Inflammatory macrophage treated with lipopolysaccharide for 1 hour (primary cell): Measurements from ENCODE around the gene MCM9.

Source experiments
- DNase-seq, 2 donors: peaks; one replicate each; pipeline ENCODE4 v3.0.0-alpha.2; 2020 to 2022

The MCM9 gene

DNA sequence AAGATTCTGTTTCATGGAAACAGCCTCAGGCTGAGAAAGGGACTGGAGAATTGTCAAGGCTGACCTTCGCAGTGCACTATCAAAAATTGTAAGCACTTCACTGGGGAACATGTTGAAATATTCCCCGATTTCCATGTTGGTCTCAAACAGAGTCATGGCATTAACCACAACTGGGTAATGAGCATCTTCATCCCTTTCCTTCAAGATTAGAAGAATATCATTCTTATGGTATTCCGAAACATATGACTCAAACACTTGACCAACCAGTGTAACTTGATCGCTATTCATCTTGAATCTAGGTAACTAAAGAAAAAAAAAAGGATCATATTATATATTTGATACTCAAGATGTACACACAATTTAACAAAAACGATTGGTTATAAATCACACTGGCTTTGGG lies 3.5 kb downstream of the MCM9 start:
- no peak for DNase-seq

DNA sequence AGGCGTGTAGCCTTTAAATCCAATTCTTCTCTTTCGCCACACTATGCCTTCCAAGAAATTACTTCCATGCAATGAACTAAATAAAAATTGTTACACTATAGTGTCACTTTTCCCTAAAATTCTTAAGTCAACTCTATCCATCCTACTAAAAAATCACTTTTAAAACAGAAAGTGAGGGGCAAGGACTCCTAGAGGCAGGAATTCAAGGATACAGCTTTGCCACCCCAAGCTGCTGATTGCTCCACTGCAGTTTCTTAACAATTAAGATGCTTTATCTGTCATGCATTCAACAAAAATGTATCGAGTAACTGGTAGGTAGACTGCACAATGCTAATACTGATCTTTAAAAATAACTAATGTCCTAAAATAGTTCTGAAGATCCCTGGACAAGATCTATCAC lies 4.3 kb downstream of the MCM9 start:
- DNase-seq, result no peak

DNA sequence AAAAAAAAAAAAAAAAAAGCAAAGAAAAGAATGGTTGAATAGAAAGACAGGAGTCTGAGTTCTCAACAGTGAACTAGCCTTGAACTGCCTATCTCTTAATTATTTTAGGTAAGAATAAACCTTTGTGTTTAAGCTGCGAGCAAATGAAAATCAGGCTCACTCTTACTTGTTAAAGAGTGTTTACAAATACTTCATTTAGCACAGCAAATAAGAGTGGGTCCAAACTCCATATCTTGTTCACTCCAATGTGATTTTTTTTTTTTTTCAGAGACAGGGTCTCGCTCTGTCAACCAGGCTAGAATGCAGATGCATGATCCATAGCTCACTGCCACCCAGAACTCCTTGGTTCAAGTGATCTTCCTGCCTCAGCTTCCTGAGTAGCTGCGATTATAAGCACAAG lies 11.9 kb downstream of the MCM9 start:
- no peak for DNase-seq

DNA sequence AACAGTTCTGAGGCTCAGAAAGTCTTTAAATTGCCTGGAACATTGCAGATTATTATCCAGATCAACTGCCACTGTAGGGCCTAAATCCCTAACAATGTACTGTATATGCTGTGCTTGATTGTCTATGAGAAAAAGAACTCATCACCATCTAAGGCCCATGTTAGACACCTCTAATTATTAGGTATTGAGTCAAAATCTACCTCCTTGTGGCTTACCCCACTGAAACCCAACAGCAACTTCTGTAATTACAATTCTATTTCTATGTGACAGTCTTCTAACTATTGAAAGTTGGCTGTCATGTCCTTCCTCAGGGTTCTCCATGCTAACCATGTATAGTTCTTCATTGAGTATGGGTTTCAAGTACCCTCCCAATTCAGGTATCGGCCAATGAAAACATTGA lies 13.9 kb downstream of the MCM9 start:
- no peak for DNase-seq

DNA sequence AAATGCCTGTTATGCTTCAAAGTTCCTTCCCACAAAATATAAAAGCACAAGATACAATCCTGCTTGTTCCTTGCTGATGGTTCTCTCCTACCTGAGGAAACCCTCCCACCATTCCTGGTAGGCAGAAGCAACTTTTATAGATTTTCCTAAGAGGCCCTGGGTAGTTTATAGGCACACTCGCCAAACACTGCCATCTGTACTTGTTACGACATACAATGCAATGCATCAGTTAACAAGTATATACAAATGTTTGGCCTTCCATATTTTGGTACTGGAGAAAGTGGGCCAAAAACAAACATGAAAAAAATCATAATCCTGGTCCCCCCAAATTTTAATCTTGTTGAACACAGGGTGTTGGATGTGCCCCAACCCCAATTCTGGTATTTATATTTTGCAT lies 16.6 kb downstream of the MCM9 start:
- DNase-seq, result no peak

DNA sequence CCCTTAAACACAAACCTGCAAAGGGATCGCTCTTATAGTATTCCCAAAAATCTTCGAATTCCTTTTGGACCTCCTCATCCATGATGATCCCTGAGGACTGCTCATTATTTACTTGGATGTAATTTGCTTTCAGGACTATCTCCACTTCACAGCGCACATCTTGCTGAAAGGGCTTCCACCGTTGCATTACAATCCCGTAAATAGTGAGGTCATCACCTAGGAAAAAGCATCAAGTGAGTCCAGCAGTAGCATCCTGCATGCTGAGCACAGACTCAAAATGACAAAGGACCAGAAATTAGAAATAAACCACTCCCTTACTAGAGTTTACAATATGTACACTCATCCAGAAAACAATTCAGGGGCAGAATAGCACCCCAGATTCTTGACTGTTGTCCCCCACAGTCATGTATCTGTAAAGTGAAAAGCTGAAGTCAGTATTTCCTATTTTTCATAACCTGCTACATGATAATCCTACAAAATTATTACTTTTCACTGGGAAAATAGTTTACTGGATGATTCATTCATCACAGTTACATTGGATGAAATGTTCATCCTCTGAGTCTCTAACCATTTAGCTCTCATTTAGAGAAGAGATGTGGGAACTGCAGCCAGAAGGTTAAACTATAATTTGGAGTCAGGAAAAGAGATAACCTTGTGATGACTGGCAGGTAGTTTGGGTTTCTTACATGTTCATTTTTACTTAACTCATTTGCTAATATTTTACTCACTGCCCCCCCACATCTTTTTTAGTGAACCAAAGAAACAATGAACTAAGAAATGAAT lies 17.2 kb downstream of the MCM9 start:
- DNase-seq, result no peak

DNA sequence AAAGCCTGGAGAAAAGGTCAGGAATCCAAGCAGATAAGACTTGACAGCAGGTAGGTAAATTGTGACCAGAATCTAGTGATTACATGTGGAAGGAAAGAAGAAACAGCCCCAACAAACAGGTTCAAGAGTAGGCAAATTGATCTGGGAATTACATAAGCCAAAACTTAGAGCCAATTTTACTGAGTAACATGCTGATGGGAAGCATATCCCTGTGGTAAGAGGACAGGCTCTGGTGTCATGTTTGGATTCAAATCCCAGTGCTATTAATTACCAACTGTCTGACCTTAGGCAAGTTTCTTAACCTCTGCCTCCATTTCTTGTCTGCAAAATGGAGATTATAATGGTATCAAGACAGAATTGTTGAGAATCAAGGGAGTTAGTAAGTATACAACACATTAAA lies 20.4 kb downstream of the MCM9 start:
- no peak for DNase-seq

DNA sequence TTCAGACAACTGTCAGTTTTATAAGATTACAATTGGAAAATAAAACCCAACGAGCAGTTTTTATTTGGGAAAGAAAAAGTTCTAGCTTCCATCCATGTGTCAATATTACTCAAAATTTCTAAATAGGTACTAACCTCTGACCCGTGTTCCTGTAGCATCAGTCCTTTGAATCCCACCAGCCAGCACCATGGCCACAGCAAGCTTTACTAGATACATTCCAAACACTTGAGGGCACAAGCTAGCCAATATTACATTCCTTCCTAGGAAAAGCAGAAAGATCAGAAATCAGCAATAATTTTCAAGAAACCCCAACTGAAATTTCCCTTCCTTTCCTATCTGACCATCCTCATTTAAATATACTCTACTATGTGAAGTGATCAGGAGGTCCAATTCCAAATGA lies 21.8 kb downstream of the MCM9 start:
- no peak for DNase-seq

DNA sequence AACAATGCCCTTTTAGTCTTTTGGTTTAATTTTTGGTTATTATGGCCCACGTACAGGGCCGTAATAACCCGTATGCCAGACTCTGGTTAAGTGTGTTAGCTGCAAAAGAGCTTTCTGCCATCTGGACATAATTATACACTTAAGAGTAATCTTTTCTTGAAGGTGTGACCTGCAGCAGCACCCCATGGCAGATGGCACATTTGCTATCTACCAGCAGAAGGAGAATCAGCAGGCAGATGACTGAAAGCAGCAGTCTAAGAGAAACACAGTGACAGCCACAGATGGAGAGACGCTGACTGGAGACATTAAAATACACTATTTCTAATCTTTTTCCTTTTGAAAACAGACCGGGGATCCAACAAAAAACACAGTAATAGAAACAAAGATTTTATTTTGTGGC lies 22.3 kb downstream of the MCM9 start:
- DNase-seq, result no peak

DNA sequence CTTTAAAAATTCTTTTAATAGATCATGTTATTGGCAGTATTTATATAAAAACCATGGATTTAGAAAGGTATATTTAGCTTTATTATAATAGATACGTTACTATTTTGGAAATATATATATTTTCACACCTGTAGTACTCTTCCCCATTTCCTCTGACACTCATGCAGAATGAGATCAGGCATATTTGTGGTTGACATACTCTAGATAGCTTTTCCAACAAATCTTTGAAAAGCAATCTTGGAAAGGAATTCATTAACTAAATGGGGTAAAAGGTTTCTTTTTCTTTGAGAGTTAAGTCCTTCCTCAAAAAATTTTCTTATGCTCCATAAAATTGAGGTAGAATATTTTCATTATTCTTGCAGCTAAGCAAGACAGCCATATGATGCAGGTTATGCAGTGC lies 26.5 kb downstream of the MCM9 start:
- DNase-seq, result no peak

DNA sequence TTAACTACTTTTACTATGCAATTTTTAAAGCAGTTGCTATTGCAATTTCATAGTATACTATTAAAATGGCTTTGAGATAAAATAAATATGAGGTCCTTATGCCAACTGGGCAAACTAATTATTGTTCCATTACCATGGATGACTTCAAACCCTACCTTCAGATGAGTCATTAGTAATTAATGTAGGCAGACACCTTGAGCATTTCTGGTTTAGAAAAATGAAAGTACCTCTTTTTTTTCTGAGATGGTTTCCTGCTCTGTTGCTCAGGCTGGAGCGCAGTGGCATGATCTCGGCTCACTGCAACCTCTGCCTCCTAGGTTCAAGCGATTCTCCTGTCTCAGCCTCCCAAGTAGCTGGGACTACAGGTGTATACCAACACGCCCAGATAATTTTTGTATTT lies 29.1 kb downstream of the MCM9 start:
- DNase-seq, result no peak

DNA sequence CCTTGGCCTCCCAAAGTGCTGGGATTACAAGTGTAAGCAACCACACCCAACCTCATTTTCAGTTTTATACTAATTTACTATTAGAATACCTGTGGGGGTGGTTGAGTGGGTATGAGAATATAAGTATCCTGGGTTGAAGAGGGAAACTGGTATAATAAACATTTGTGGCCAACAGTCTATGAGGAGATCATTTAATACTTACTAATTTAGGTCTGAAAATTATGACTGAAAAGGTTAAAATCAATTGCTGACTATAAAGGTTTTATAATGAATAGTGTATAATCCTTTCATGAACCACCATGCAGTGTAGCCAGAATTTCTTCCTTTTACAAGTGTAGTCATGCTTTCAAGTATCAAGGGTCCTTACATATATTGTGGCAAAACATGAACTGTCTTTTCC lies 29.9 kb downstream of the MCM9 start:
- DNase-seq, result no peak

DNA sequence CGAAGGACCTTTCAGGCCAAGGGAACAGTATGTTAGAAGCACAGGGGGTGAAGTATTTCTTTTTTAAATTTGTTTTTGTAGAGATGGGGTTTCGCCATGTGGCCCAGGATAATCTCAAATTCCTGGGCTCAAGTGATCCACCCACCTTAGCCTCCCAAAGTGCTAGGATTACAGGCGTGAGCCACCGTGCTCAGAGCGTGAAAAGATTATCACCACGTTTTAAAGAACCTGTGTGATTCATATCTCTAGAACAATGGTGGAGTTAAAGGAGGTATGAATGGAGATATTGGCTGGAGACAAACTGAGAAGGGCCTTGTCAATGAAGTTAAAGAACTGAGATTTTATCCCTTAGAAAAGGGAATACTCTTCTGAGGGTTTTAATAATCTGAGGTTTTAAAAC lies 31.3 kb downstream of the MCM9 start:
- DNase-seq, result no peak

DNA sequence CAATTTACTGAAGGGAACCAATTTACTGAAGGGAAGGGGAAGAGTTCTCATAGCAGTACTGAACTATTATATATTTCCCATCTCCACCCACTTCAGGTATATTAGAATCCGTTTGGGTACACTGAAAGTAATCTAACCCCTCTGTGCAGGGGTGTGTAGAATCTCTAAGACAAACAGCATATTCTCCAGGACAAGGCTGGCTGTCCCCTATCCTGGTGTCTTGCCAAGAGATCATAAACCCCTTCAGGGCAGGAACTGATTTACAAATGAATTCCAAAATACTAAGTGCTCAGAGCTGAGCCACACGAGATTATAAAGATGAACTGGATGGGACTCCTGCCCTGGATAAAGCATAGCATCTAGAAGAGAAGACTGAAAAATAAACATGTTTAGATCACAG lies 31.8 kb downstream of the MCM9 start:
- DNase-seq, result no peak

DNA sequence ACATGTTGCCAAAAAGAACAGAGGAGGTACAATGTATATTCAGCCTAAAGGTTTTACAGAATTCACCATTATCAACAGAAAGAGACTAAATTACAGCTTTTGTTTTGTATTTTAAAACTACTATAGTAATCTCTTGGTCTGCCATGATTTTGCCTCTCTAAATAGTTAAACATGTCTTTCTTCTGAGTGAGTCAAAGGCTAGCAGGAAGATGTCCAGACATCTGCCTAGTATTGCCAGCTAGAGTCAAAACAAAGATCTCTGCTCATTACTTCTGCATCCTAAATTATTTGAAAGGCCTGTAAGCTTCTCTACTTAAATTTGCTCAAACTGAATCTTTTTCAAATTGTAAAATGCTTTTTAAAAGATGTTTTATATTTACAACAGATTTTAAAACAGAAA lies 32.2 kb downstream of the MCM9 start:
- no peak for DNase-seq

DNA sequence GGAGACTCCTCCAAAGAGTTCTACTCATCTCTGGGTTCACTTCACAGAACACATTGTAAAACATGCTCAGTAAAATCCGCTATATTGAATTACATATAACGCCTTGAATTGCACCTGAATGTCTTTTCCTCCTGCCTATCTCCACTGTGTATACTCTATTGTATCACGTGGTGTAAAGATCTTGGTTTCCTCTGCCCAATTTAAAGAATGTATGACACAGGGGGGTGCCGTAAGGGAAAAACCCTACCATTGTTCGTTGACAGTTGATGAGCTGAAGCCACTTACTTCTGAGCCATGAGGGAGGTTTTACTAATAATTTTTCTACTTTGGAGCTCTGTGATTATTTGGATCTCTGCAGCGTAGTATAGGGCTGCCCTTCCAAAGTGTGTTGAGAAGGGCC lies 35.0 kb downstream of the MCM9 start:
- DNase-seq, result no peak

DNA sequence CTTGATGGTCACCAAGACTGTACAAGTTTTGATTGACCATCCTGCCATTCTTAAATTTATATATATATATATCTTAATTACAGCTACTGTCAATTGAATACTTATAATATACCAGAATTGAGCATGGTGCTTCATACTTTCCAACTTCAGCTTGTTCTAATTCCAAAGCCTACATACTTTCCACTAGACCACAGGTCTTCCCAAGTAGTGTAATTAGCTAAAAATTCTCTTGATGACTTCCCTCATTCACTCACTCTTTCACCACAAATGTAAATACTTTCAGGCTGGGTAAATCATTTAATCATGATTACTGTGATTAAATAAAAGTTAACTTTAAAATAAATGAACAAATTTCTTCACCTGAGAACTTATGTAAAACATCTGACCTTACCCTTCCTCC lies 37.6 kb downstream of the MCM9 start:
- no peak for DNase-seq

DNA sequence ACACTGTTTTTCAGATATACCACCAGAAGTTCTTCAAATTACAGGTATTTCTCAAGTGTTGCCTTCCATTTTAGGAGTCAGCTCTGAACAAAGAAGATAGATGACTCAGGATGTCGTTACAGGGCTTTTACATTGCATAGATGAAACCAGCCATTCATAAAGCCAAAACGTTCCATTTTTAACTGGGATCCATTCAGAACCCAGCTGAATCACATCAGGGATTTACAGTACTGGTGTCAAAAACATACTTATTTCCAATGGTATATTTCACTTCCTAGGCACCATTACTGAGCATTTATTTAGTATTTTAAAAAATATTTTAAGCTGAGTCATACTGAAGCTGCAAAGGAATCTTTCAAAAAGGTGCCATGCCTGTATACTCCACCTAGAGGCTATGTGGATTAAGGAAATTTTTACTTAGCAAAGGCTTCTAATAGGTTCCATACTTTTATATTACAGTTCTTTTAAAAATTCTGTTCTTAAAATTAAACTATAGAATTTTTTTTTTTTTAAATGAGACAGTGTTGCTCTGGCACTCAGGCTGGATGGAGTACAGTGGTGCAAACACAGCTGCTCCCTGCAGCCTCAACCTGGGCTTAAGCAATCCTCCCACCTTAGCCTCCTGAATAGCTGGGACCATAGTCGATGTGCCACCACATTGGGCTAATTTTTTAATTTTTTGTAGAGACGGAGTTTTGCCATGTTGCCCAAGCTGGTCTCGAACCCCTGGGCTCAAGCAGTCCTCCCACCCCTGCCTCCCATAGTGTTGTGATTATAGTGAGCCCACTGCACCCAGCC lies 38.4 kb downstream of the MCM9 start:
- DNase-seq, result peak; percentile 44 to 49

DNA sequence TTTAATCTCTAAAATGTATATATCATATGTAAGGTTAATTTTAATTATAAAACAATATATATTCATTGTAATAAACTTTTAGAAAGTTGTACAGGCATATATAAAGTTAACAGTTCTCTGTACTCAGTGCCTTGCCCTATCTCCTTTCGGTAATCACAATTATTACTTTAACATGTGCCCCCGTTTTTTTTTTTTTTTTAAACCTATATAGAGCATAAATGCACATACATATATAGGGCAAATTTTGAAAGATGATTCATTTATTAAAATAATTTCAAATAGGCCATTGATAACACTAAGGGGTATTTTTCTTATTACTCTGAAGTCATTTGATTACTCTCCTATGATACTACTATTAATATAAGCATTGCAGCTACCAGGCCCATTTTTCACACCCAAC lies 39.1 kb downstream of the MCM9 start:
- DNase-seq, result no peak

DNA sequence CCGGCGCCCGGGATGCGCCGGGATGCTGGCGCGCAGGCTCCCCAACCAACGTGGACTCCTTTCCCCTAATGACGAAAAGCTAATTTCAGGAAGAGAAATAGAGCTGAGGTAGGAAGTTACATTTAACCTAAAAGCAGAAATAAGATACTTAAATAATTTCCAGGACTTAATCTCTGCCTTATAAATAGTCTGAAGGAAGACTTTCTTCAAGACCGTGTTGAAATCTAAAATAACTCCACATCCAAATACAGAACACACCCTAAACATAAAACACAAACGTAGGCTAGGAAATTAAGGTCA lies 39.7 kb downstream of the MCM9 start:
- DNase-seq, result peak; percentile 56 to 60

DNA sequence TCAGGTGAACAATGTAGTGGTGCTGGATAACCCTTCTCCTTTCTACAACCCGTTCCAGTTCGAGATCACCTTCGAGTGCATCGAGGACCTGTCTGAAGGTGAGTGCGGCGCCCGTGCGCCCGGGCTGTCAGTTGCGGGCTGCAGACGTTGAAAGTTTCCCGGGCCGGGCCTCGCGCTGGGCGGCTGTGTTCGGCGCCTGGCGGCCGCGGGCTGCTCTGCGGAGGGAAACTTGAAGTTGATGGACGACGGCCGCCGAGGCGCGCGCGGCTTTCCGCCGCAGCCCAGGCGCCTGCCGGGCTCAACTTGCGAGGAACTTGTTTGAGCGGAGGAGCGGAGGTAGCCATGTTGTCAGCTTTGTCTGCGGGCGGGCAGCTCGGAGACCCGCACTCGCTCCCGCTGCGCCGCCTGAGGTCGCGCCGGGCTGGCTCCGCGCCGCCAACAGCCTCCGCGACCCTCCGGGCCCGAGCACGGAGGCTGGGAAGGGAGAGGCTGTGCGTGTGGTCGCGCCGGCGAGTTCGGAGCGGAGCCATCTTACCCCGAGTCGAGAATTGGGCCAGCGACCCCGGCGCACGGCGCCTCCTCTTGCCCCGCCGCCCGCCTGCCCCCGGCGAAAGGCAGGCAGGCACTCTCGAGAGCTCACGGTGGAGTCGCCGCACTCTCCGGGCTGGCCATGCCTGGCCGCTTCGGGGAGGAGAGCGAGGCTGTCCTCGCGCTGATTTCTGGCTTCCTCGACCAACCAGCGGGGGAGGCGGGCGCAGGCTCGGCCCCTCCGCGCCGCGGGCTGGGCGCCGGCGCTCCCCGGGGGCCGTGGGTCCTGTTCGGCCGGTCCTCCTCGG lies 40.3 kb downstream of the MCM9 start:
- DNase-seq, result peak; percentile 38

DNA sequence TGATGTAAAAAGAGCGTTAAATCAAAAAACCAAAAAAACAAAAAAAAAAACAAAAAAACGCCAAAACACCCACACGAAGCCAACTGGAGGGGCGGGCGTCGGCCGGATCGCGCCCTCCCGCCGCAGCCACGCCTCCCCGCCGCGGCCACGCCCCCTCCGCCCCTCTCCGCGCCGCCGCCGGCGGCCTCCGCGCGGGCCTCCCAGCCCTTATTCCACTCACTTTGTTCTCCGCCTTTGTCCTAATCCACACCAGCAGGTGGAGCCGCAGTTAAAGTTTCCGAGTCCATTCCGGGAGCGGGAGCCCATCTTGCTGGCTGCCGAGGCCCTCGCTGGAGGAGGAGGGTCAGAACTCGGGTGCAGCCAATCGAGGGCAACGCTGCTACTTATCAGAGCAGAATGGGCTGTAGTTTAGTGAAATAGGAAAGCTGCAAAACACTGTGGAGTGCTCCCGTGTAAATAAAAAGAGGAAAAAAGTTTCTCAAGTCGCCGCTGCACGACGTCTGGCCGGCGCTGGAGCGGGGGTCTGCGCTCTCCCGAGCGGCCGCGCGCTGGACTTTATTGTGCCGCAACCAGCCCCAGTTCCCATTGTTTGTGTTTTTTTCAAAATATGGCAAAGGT lies 41.0 kb downstream of the MCM9 start, which contains the start of gene ASF1A:
ASF1A (plus strand) TSS at position 346 of the 618 bp plus-strand sequence; CDS start at position 608, 262 bp downstream.
- peak; percentile 98 for DNase-seq
